Activated naive CD4-positive, alpha-beta T cell treated with anti-CD3 and anti-CD28 coated beads, Interleukin-2, amount 10 ng/mL, durations not matched to agents 5 hours and 36 hours (primary cell): ENCODE results near the gene SLC35D3. TPM values are rescaled to one million over a fixed set of nuclear protein-coding genes. Genes with fewer than 3 reads are reported as not detected.

ENCODE experiments used
- total RNA-seq, 2 experiments: library from RNA; stranded (reverse); gene quantifications; one replicate each; pipeline ENCODE4 v1.2.3, GENCODE V29; 2021

SLC35D3 gene
- total RNA-seq: not detected

GRCh38 chr6:136921936-136922684 is at the start of gene SLC35D3:
SLC35D3 (plus strand) TSS chr6:136922301; CDS start chr6:136922429, 128 bp downstream.

Other genes with a start within 250 kb of the SLC35D3 start
- 10 to 100 TPM; 22.0 to 22.4 TPM for gene MAP3K5, start 129.8 kb upstream of the SLC35D3 start, total RNA-seq
- 1 to 10 TPM; 2.9 to 3.0 TPM for gene PEX7, start 99.7 kb upstream of the SLC35D3 start, total RNA-seq
- not detected for gene IL20RA, start 122.7 kb downstream of the SLC35D3 start, total RNA-seq